ENCODE data around the gene CDC42BPB. TPM values are rescaled to one million over a fixed set of nuclear protein-coding genes. Genes with fewer than 3 reads are reported as not detected.

Gene CDC42BPB
- total RNA-seq, 1 experiment from 2014 or later = 103 TPM

DNA sequence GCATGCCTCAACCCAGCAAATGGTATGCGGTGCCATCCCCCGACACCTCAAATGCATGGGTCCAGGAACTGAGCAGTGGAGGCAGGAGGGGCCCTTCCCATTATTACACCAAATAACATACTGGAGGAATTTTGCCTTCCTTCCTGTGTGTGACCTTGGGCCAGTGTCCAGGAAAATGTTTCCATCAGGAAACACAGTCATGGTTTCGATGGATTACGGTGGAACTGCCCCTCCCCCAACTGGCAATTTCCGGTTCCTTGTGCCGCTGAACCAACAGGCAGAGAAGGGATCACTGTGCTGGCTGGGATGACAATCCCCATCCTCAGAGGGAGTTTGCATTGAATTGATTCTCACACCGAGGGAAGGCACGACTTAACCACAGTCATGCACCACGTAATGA is 9.1 kb upstream of the CDC42BPB start:
- Histone ChIP-seq H3K56ac (ENCODE audit: insufficient read length, low read depth, low read length) (no peak overlapping the region), H3K4me1 (ENCODE audit: insufficient read depth, low read length) (peaks cover 4% of the 10 kb centered on the region; the same call in 1 of the 2 replicates), H2AFZ (ENCODE audit: low read length) (no peak overlapping the region), H4K5ac (ENCODE audit: insufficient read length, low read depth, low read length) (no peak overlapping the region), H3K4ac (ENCODE audit: low read depth, low read length) (no peak overlapping the region), H3K79me2 (ENCODE audit: insufficient read depth, low read length) (no peaks in the 10 kb centered on the region), H3K27me3 (ENCODE audit: insufficient read depth, low read length) (no peaks in the 10 kb centered on the region), H2BK120ac (ENCODE audit: low read depth, low read length, poor library complexity, severe bottlenecking) (no peak overlapping the region), H3K79me1 (ENCODE audit: insufficient read depth, low read depth, low read length, poor library complexity, severe bottlenecking) (no peaks in the 10 kb centered on the region), H3K27ac (ENCODE audit: insufficient read length, low read depth, low read length) (no peak overlapping the region), H3K9ac (ENCODE audit: extremely low read depth, insufficient read length, low read length) (no peak overlapping the region), H3T11ph (ENCODE audit: low read length) (no peak overlapping the region), H3K23ac (ENCODE audit: insufficient read length, low read depth, low read length) (no peak overlapping the region), H3K4me2 (ENCODE audit: insufficient read depth, insufficient read length, low read length) (no peak overlapping the region), H2BK20ac (ENCODE audit: low read depth, low read length, poor library complexity, severe bottlenecking) (no peak overlapping the region), H3K9me3 (ENCODE audit: control insufficient read depth, low read depth, low read length) (no peaks in the 10 kb centered on the region), H2BK5ac (ENCODE audit: insufficient read length, low read length) (no peak overlapping the region), H4K91ac (ENCODE audit: insufficient read length, low read depth, low read length) (no peak overlapping the region), H4K8ac (replicated peaks; ENCODE audit: insufficient read length, low read depth, low read length) (no peak overlapping the region), H3K18ac (ENCODE audit: insufficient read length, low read depth, low read length) (no peak overlapping the region), H4K20me1 (ENCODE audit: control insufficient read depth, insufficient read depth, insufficient read length) (no peaks in the 10 kb centered on the region), H3K14ac (ENCODE audit: insufficient read depth, low read length) (no peak overlapping the region), H2BK15ac (ENCODE audit: low read depth, low read length) (no peak overlapping the region), H2BK12ac (ENCODE audit: insufficient read length, low read depth, low read length) (no peak overlapping the region), H3K23me2 (ENCODE audit: insufficient read length, low read depth, low read length, poor library complexity, severe bottlenecking) (no peaks in the 10 kb centered on the region), H2AK5ac (ENCODE audit: insufficient read length, low read length) (no peak overlapping the region)
- peaks cover 5% of the 10 kb centered on the region for H3K27me3 Mint-ChIP-seq (ENCODE audit: low read depth)
- peaks cover 0 to 7% of the 10 kb centered on the region in 2 experiments; a peak in 1 of 4 replicates for H3K4me1 Mint-ChIP-seq
- H3K36me3 Mint-ChIP-seq (ENCODE audit: insufficient read depth in 1 of 3, low read depth in 3 of 3) = no peaks in the 10 kb centered on the region
- H3K4me3 Mint-ChIP-seq = no peak overlapping the region
- no CpG with 5 or more reads among the region's 9 CpGs for WGBS (ENCODE audit: extremely low coverage, insufficient read length, low lambda C conversion rate)
- DNase-seq = no peak
- no peaks in the 10 kb centered on the region; a peak in 1 of 5 replicates for H3K9me3 Mint-ChIP-seq
- TF ChIP-seq, protein P1, sequence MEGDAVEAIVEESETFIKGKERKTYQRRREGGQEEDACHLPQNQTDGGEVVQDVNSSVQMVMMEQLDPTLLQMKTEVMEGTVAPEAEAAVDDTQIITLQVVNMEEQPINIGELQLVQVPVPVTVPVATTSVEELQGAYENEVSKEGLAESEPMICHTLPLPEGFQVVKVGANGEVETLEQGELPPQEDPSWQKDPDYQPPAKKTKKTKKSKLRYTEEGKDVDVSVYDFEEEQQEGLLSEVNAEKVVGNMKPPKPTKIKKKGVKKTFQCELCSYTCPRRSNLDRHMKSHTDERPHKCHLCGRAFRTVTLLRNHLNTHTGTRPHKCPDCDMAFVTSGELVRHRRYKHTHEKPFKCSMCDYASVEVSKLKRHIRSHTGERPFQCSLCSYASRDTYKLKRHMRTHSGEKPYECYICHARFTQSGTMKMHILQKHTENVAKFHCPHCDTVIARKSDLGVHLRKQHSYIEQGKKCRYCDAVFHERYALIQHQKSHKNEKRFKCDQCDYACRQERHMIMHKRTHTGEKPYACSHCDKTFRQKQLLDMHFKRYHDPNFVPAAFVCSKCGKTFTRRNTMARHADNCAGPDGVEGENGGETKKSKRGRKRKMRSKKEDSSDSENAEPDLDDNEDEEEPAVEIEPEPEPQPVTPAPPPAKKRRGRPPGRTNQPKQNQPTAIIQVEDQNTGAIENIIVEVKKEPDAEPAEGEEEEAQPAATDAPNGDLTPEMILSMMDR (conservative IDR thresholded peaks at IDR 0.05) = no peak
- H3K27ac Mint-ChIP-seq = no peak overlapping the region

Measured in H9 (cell line).